IMR-90 (cell line): ENCODE data around the gene COX10.

Source experiments
- CHD1 ChIP-seq: IDR thresholded peaks from 2 replicates; pipeline ENCODE4 v1.6.1; 2012; ENCODE audit warnings: low read depth, low read length, improper control_type of control experiment
- CTCF ChIP-seq: conservative IDR thresholded peaks from 2 replicates; pipeline ENCODE4 v1.5.1; 2012; ENCODE audit warnings: mild to moderate bottlenecking, low read depth, low read length, improper control_type of control experiment
- FOS ChIP-seq: fragments of 150-350 bp; IDR thresholded peaks from 2 replicates; pipeline ENCODE4 v1.6.1; 2016; ENCODE audit warnings: low read depth, low read length
- MAZ ChIP-seq: IDR thresholded peaks from 2 replicates; pipeline ENCODE4 v1.6.1; 2012; ENCODE audit warnings: low read depth, mild to moderate bottlenecking, low read length, improper control_type of control experiment, moderate library complexity, borderline replicate concordance
- POLR2A ChIP-seq: IDR thresholded peaks from 2 replicates; pipeline ENCODE4 v1.6.1; 2012; ENCODE audit warnings: mild to moderate bottlenecking, low read depth, low read length
- RCOR1 ChIP-seq: IDR thresholded peaks from 2 replicates; pipeline ENCODE4 v1.6.1; 2012; ENCODE audit warnings: mild to moderate bottlenecking, low read length, improper control_type of control experiment; ENCODE audit not compliant: insufficient replicate concordance

GRCh38 chr17:14245002-14245401, 175.7 kb downstream of the COX10 start:
- TF ChIP-seq POLR2A (no peak), CTCF (no peak), FOS (no peak), RCOR1 (no peak), MAZ (no peak), CHD1 (no peak)
